Stimulated activated CD4-positive, alpha-beta T cell treated with anti-CD3 and anti-CD28 coated beads, Interleukin-12 subunit alpha, Interleukin-12 subunit beta, amount 100 ng/mL, for 4 hours (primary cell): ENCODE data around the gene SMARCA2.
"Not testable (repeated sequence)": the region's sequence is repeated elsewhere in the genome, so short reads cannot be mapped to it uniquely, and the experiment has no call there.

Experiments used
- DNase-seq: peaks from one replicate; pipeline ENCODE4 v3.0.0-alpha.2; 2020

Gene SMARCA2

DNA sequence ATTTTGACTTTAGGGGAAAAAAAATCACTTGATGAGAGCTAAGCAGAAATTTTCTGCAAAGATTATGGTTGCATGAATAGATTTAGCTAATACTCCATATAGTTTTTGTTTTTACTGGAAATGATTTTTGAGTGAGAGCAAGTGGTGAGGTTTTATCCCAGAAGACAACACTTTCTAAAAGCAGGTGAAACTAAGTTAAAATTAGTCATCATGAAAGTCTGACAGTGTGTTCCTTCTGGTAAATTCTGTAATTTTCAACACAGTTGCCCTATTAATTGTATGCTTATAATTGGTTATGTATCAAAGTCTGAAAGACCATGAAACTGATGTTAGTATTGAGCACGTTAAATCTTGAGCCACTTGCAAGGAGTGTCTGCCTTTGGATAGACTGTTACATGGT, 91.5 kb downstream of the SMARCA2 start:
- DNase-seq, result no peak

DNA sequence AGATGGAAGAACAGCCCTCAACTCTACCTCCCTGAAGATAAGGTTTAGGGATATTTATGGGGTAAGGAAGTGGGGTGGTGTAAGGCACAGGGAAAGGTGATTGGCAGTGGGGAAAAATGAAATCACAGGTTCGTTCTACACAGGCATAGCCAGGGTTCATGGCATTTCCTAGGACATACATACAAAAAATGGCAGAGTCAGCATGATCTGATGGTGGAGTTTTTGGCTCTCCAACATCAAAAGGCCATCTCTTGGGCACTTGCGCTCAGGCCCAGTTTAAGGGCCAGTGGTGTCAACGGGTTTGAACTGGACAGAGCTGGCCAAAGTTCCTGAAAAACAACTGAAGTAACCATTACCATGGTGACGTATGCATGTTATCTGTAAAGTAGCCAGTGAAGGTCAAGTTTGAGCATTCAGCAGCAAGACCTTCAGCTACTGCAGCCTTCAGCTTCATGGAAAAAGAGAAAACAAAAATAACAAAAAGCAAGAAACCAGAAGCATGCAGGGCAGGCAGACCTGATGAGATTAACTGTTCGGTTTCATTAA, 92.8 kb downstream of the SMARCA2 start:
- DNase-seq, result no peak

DNA sequence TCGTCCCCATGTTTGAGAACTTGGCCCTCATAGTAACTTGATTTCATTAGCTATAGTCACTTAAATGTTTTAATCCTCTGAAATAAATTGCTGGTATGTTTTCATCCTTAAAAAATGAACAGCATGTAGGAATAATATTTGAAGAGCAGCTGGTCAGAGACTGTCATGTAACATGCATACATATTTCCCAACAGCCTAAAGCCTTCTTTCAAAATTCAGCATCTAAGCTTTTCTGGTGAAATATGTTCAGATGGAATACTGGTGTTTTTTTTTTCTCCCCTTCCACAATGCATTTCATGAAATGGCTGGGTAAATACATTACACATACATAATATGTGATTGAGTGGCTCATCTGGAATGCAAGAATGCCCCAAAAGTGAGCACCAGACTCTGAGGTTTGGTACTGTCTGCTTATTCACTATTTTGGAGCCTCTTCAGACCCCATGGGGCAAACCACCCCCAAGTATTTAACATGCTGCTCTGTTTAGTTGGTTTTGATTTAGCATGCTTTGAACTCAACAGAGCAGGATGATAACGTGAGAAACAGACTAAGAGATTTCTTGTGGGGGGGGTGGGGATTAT, 94.0 kb downstream of the SMARCA2 start:
- no peak for DNase-seq

DNA sequence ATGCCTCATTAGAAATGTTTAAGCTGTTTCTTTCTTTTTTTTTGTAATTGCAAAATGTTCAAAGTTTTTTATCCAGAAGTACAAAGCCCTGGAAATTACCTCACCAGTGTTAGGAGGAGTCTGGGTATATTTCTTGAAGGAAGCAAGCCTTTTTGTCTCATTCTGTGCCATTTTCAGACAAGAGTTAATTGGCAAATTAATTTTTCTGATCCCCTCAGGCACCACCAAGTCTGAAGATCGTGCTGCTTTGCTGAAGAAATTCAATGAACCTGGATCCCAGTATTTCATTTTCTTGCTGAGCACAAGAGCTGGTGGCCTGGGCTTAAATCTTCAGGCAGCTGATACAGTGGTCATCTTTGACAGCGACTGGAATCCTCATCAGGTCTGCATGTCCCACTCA, 94.9 kb downstream of the SMARCA2 start:
- DNase-seq, result no peak

DNA sequence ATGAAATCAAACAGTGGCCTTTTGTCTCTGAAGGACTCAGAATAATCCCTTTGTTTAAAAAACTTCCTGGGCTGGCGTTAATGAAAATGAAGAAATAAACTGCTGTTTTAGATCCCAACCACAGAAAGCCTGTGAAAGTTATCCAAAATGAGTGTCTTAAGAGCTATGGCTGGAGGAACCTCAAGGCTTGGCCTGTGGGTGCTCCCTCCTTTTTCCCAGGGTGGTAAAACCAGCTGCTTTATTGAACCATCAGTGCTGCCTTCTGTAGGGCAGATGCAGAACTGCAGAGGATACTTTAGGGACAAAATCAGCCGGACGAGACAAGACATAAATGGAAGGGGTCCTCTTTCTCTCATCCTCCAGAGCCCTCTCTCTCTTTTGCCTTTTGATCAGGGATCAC, 100.9 kb downstream of the SMARCA2 start:
- DNase-seq, result no peak

DNA sequence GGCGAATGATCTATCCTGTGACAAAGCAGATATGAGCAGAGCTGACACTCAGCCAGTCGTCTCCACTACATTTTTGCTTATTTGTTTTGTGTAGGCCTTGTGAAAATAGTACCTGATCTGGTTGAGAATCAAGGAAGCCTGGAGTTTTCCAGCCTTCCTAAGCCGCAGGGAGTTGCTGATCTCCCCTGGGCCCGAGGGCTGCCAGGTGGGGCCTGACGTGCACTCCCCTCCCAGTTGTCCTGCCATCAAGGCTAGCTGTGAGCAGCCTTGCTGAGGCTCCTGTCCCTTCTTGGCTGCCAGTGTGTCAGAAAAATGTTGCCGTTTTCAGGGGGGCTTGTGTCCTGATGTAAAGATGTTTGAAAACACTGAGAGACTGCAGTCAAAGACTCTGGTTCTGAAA, 102.4 kb downstream of the SMARCA2 start:
- no peak for DNase-seq

DNA sequence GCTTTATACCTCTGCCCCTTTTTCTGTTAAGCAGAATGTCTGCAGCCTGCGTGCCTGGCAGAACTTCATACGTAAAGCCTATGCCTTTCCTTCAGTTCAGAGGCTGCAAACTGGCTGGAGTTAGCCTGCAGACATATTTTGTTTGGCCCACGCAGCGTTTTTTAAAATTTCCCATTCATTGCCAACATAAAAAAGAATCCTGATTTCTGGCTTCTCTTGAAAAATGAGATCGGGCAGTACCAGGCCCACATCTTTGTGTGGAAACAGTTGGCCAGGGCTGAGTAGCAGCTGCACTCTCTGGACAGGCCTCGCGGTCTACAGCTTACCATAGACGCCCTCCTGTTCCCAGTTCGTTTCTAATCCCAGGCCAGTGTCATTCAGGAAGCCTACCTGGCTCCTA, 104.4 kb downstream of the SMARCA2 start:
- no peak for DNase-seq

DNA sequence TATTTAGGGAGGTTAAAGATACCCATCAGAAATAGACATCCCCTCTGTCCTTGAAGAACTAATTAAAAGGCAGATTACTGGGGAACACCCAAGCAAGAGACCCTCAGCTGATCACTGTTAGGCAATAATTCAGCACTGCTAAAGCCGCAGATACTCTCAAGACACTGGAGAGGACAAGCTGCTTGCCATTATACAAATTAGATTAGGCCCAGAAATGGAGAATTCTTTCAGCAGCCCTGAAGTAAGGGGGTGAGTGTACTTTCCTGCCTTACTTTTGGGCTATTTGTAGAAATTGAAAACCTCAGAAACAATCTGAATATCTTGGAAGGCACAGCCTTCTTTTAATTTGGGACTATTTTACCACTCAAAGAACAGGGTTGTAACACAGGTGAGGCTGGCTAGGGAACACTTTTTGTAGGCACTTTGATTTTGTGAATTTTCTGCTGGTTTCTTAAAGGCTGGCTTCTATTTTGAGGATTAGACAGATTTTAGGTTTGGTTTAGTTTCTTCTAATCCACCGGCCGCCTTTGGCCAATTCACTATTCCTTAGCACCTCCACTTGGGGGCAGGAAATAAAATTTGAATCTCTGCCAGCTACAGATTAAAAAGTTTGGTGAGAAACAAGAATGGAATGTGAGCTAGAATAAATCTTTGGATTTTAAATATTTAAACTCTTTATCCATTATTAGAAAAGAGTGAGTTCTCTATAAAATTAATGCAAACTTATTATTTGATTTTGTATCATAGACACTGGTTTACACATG, 106.0 kb downstream of the SMARCA2 start:
- no peak for DNase-seq

DNA sequence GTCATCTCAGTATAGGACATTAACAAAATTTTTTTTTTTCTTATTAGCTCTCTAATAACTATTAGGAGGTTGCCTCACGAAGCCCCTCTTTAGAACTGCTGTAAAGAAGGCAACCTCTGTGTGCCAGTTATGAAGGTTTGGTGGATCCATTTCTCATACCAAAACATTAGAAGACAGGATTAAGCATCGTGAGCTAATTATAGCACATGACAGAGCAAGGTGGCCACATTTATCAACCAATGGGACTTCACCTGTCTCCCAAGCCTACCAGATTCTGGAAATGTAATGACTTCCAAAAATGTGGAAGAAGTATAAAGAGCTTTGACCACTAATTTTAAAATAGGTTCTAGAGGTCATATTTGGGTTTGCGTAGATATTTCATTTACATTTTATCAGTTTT, 107.2 kb downstream of the SMARCA2 start:
- DNase-seq, result no peak

DNA sequence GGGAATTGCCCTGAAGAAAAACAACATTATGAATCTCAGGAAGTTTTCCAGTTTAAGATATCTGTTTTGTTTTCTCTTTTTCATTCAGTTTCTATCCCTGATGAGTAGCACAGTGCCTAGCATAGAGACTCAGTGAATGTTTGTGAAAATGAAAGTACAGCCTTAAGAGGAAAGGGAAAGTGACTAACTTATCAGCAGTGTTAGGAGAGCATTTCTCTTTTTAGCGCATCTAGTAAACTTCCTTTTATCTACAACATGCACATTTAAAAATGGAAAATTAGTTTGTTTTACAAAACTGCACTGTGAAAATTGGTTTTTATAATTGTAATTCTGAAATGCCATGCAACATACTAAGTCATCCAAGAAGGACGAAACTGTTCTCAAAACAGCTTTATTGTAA, 110.8 kb downstream of the SMARCA2 start:
- DNase-seq, result no peak

DNA sequence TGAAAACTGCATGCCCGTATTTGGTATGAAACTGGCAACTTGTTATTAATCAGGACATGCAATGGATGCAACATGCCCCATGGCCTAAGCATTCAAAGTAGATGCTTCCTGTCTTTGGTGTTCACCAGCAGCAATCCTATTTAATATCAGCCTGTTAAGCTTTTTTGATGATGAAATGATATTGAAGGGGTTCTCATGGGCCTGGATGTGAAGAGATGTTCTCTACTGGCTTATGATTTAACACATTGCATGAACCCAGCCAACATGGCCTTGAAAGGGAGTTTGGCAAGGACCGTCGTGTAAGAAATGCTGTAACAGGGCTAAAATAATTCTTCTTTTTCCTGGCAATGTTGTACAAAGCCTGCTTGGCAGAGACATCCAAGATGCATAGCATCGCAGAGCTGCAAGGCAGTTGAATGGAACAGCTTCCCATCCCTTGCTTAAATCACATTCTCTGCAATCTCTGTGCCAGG, 111.2 kb downstream of the SMARCA2 start:
- DNase-seq, result no peak

DNA sequence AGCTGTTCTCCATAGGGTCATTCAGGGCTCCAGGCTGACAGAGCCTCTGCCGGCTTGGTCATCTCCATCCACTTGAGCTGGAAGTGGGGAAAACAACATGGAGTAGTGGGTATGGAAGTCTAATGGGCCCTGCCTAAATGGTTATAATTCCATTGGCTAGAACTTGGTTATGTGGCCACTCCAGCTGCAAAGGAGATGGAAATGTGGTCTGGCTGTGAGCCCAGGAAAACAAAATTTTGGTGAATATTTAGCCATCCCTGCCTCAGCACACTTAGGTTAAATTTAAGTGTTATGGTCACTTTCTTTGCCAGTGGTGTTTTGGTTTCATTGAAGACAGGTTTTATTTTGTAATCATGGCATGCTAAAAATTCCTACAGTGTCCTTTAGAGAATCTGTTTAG, 112.3 kb downstream of the SMARCA2 start:
- DNase-seq, result no peak

DNA sequence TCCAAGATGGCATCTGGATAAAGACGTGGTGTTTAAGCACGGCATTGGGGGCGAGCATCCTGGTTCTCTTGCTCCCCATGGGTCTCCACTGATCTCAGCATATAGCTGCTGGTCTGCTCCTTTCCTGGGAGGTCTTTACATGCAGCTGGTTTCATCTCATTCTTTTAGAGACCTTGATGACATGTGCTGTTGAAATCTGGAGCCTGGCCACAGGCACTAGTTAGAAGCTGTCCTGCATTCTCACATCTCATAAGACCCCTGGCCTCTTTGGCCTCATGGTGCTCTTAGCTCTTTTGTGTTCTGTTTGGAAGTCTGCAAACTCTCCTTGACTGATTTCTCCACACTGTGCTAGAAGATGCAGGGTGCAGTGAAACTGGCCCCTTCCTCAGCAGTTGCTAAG, 113.0 kb downstream of the SMARCA2 start:
- no peak for DNase-seq

DNA sequence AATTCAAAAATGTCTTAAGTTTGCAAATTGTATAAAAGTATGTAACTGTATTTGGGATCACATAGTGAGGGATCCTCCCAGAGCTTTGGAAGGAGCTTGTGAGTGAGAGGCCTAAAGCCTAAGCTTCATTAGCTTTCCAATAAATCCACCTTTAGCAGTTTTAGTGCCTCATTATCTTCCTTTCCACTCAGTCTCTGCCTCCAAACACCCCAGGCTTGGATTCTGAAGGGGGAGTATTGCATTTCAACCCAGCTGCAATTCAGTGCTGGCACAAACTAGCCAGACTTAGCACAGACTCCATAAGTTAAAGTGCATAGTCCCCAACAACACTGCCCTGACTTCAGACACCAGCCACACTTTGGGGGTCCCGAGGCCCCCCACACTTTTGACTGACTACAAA, 113.5 kb downstream of the SMARCA2 start:
- DNase-seq, result no peak

DNA sequence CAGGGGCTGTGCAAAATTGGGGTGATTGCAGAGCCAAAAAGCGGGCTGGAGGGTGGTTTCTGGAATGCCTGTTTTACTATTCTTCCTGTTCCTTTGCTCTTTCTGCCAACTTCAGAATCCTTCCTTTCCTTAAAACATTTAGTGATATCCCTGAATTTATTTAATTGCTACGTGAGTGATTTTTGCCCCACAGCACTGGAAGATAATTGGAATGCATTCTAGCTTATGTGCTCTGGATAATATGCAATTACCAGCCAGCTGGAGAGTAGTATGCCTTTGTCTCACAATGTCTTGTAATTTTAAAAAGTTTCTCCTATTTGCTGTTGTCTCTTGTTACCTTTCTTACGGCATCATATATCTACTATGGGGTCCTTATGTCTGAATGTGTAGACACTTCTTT, 115.8 kb downstream of the SMARCA2 start:
- no peak for DNase-seq

DNA sequence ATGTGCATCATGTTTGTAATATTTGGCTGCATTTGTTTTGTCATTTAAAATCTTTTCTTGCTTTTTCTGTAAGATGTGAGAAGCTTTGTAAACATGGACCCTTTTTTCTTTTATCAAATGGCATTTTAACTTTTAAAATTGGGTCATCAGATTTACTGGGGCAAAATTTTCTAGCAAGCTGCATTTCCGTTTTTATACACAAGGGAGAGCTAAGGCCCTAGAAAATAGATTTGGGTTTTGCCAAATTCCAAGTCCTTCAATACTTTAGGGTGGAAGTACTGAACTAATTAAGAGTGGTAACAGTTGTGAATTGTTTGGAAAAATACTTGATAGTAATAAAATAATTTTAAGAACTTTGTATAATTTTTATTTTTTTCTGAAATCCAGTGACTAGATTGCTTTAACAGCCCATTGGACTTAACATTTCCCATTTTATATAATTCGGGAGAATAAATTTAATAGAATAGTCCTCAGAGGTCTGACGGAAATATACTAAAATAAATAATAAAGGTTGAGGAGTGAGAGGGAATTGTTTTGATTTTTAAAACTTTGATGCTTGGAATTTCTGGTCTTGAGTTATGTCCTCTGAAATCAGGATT, 117.4 kb downstream of the SMARCA2 start:
- DNase-seq, result no peak

DNA sequence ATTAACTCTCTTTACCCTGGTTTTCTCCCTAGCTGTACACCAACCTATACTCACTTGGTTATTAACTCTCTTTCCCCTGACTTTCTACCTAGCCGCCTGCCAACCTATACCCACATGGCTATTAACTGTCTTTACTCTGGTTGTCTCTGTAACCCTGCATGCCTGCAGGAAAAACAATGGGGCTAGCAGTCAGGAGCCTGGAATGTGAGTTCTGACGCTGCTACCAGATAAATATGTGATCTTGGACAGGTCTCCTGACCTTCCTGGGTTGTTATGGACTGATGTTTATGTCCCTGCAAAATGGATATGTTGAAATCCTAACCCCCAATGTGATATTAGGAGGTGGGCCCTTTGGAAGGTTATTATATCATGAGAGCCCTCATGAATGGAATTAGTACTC, 119.2 kb downstream of the SMARCA2 start:
- no peak for DNase-seq

DNA sequence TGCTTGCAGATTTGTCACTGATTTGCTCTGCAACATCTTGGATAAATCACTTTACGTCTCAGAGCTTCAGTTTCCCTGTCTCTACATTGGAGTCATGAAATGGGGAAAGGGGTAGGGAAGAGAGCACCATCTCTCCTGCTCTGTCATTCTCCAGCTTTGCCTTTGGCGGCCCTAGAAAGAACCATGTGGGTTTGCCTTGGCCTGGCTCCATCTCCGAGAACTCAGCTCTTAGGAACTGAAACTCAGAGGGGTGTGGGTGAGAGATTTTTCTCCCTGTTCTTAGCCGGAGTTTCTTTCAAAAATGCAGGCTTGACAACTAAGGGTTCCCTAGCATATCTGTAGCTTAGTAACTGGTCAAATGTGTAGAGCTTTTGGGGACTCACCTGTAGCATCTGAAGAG, 123.5 kb downstream of the SMARCA2 start:
- DNase-seq, result no peak

DNA sequence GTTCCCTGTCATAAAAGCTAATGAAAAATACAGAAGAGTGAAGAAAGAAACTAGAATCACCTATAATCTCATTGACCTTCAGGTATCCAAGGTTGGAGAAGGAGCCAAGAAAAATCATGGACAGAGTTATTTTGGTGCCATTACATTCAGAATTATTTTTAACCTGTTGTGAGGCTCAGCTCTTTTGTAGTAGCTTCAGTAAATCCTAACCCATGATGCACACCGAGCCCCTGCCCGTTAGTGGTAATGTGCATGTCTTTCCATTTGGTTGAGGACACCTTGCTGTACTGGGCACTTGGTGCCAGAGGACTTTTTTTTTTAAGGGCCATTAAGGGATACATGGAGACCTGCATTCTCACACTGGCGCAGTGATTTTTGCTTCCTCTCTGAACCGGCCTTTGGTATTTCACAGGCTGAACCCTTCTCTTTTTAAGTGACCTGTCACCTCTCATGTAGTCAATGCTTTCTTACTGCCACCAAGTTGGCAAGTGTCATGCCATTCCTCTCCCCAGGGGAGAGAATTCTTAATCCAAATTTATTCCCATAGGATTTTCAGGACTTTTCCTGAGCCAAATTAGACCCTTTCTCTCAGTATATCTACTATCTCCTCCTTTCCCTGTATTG, 125.6 kb downstream of the SMARCA2 start:
- DNase-seq, result no peak

DNA sequence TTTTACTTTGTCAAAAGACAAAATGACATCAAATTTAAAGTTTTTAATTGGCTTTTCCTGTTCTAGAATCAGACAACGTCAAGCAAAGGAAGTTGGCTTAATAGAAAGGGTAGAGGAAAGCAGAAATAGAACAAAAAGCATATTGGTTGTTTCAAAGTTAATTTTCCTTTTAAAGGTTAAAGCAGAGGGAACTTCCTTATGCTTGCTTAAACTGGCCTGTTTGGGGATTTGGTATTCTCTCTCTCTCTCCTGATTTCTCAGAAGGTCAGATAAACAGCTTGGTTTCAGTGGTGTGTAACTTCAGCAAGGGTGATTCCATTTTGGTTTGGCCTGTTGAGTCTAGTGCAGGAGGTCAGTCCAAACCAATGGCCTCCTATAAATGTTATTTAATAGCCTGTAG, 127.1 kb downstream of the SMARCA2 start:
- no peak for DNase-seq

DNA sequence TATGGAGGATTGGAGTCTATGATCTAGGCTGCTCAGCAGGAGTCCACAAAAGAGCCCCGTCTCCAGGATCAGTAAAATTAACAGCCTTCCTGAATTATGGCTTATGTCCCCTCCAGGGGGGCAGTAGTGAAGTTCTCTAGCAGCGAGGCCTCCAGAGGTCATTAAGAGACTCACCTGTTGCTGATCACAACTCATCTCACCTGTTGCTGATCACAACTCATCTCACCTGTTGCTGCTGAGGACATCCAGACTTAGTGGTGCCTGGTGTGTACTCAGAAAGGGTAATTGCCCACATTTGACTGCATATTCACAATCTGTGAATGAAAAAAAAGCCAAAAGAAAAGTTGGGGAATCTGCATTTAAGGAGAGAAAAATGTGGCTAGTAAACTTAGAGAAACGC, 129.5 kb downstream of the SMARCA2 start:
- DNase-seq, result no peak

DNA sequence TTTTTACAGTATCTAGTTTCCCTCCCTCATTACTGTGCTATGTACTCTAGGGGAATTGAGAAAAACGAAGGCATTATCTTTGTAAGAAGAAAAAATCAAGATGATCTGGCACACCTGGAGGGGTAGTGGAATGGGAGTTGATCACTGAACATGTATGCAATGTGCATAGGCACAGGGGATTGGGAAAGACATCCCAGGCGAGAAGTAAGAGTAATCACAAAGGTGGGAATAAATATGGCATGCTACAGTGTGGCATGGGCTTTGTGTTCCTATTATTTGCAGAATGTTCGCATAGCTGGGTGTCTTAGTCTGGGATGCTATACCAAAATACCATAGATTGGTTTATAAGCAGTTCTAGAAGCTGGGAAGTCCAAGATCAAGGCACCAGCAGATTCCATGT, 130.6 kb downstream of the SMARCA2 start:
- no peak for DNase-seq

DNA sequence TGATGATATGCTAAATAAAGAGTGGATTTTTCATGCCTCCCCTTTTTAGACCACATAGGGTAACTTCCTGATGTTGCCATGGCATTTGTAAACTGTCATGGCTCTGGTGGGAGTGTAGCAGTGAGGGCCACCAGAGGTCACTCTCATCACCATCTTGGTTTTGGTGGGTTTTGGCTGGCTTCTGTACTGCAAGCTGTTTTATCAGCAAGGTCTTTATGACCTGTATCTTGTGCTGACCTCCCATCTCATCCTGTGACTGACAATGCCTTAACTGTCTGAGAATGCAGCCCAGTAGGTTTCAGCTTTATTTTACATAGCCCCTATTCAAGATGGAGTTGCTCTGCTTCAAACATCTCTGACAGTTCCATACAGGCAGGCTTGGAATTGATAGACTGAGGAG, 131.6 kb downstream of the SMARCA2 start:
- not testable (repeated sequence) for DNase-seq

DNA sequence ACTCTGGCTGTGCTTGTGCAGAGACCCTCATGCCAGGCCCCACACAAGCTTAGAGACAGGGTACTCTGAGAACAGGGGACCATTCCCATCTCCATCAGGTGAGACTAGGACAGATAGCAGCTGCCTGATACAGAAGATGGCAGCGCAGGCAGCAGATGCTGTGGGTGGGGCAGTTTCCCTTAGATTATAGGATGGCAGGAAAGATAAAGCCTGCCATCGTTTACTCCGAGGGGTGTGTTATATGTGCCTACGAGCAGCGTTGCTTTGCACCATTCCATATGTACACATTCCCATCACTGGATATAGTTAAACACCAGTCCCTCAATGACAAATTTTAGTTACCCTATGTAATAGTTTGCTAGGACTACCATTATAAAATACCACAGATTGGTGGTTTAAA, 135.2 kb downstream of the SMARCA2 start:
- no peak for DNase-seq
